Uterus (tissue), 4 donors: ENCODE results near the gene AMT. TPM values are rescaled to one million over a fixed set of nuclear protein-coding genes. Genes with fewer than 3 reads are reported as not detected.
"Not testable (repeated sequence)": the region's sequence is repeated elsewhere in the genome, so short reads cannot be mapped to it uniquely, and the experiment has no call there.

Experiments
- DNase-seq, 2 donors: peaks; one replicate each; pipeline ENCODE4 v3.0.0-alpha.2; 2019 to 2020
- H3K27ac ChIP-seq, 2 donors: fragments of 200-600 bp; sonication (generic); 1 replicate in 1 of 2; 2 replicates in 1 of 2; pipeline ENCODE4 v1.5.1; 2016 to 2018
- H3K27me3 ChIP-seq, 2 donors: fragments of 200-600 bp; sonication (generic); one replicate each; pipeline ENCODE4 v1.5.1; 2018 to 2019; ENCODE audit warnings: control low read depth in 1 of 2
- H3K36me3 ChIP-seq, 2 donors: fragments of 200-600 bp; sonication (generic); one replicate each; pipeline ENCODE4 v1.5.1; 2019; ENCODE audit warnings: control low read depth in 1 of 2
- H3K4me1 ChIP-seq, 2 donors: fragments of 200-600 bp; sonication (generic); one replicate each; pipeline ENCODE4 v1.5.1; 2018 to 2019; ENCODE audit warnings: control low read depth in 1 of 2
- H3K4me3 ChIP-seq, 2 donors: fragments of 200-600 bp; sonication (generic); 1 replicate in 1 of 2; 2 replicates in 1 of 2; pipeline ENCODE4 v1.5.1; 2018 to 2019; ENCODE audit warnings: mild to moderate bottlenecking in 1 of 2
- H3K9me3 ChIP-seq, 2 donors: fragments of 200-600 bp; sonication (generic); one replicate each; pipeline ENCODE4 v1.5.1; 2019; ENCODE audit warnings: control low read depth in 1 of 2
- CTCF ChIP-seq, 4 experiments: fragments of 200-600 bp in 2 of 4; fragments of 450-650 bp in 2 of 4; sonication (generic) in 2 of 4; IDR thresholded peaks; one replicate each; pipeline ENCODE4 v1.5.1; 2016 to 2019; ENCODE audit warnings: antibody characterized with exemption in 4 of 4, mild to moderate bottlenecking in 2 of 4, moderate library complexity in 1 of 4
- POLR2A ChIP-seq, 2 donors: fragments of 450-650 bp; IDR thresholded peaks; one replicate each; pipeline ENCODE4 v1.6.1; 2016; ENCODE audit warnings: antibody characterized with exemption in 2 of 2, mild to moderate bottlenecking in 1 of 2, moderate library complexity in 1 of 2
- intact Hi-C: fragments of 100-400 bp; cut with DNase I; formaldehyde crosslinking; loops from one replicate; pipeline ENCODE4 v1.15.1; 2023; ENCODE audit warnings: low total_unique reads
- total RNA-seq, 4 donors: library from RNA; depleted of rRNA in 3 of 4; stranded (reverse); fragments of >200 nt in 3 of 4; gene quantifications; one replicate each; pipeline versions ENCODE4 v1.1.0 to v1.2.4, GENCODE V29; 2014 to 2023
- donor health status: DM: yes; HTN: yes; CAD: no.

Gene AMT
- total RNA-seq, 4 donors from 2014 or later = 1.5 to 17.9 (median 14.0) TPM

- intact Hi-C loops = no loop called here
- peaks cover 0 to 14% of the 10 kb centered on the region in 2 donors for H3K4me1 ChIP-seq
- no peak overlapping the region for H3K4me3 ChIP-seq
Observed at GRCh38 chr3:49401766-49402165, 20.5 kb downstream of the AMT start.

GRCh38 chr3:49399461-49399860 is 22.8 kb downstream of the AMT start:
- H3K27me3 ChIP-seq = no peaks in the 10 kb centered on the region
- no peak overlapping the region for H3K27ac ChIP-seq
- no peaks in the 10 kb centered on the region for H3K9me3 ChIP-seq
- TF ChIP-seq CTCF (IDR thresholded peaks at IDR 0.05) = no peak
- H3K4me3 ChIP-seq = no peak overlapping the region
- DNase-seq = no peak
- H3K36me3 ChIP-seq = no peaks in the 10 kb centered on the region
- H3K4me1 ChIP-seq = peaks cover 0 to 7% of the 10 kb centered on the region in 2 donors
- intact Hi-C loops = no loop called here

More at GRCh38 chr3:49401766-49402165, 20.5 kb downstream of the AMT start:
- DNase-seq = no peak
- Histone ChIP-seq H3K36me3 (no peaks in the 10 kb centered on the region), H3K9me3 (no peaks in the 10 kb centered on the region), H3K27ac (no peak overlapping the region), H3K27me3 (no peaks in the 10 kb centered on the region)
- no peak for TF ChIP-seq CTCF (IDR thresholded peaks at IDR 0.05)
- no peak for TF ChIP-seq POLR2A (IDR thresholded peaks at IDR 0.05)

DNA sequence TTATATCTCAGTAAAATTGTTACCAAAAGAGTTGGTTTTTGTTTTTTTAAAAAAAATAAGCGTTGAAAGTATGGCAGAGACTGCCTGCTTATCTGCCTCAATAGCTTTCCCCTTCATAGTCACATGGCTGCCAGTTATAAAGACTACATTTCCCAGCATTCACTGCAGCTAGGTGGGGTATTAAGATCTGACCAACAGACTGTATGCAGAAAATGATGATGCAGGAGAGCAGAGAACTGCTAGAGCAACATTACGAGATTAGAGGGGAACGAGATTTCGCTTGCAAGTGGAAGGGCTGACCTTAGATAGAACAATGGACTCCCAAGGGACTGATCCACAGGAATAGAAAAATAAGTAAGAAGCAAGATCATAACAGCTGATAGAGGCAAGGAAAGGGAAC is 24.8 kb downstream of the AMT start:
- H3K27me3 ChIP-seq = no peaks in the 10 kb centered on the region
- no peak overlapping the region for H3K4me3 ChIP-seq
- intact Hi-C loops = no loop called here
- DNase-seq = no peak
- peak in 1 of 2 donors; percentile 13 for TF ChIP-seq POLR2A (IDR thresholded peaks at IDR 0.05)
- no peak for TF ChIP-seq CTCF (IDR thresholded peaks at IDR 0.05)
- peak overlapping the region in 1 of 2 donors; percentile 18 for H3K27ac ChIP-seq
- no peaks in the 10 kb centered on the region for H3K9me3 ChIP-seq
- no peaks in the 10 kb centered on the region for H3K36me3 ChIP-seq
- peaks cover 0 to 7% of the 10 kb centered on the region in 2 donors for H3K4me1 ChIP-seq

GRCh38 chr3:49391310-49391709 is 31.0 kb downstream of the AMT start:
- H3K4me3 ChIP-seq, DNase-seq, H3K27ac ChIP-seq, H3K36me3 ChIP-seq, H3K9me3 ChIP-seq, intact Hi-C loops, H3K4me1 ChIP-seq, H3K27me3 ChIP-seq: not testable (repeated sequence)

- intact Hi-C loops = no loop called here
- H3K36me3 ChIP-seq = no peaks in the 10 kb centered on the region
- H3K27ac ChIP-seq = no peak overlapping the region
- H3K27me3 ChIP-seq = no peaks in the 10 kb centered on the region
- H3K9me3 ChIP-seq = no peaks in the 10 kb centered on the region
- no peak for TF ChIP-seq CTCF (IDR thresholded peaks at IDR 0.05)
- TF ChIP-seq POLR2A (IDR thresholded peaks at IDR 0.05) = no peak
- DNase-seq = no peak
- H3K4me3 ChIP-seq = no peak overlapping the region
- H3K4me1 ChIP-seq = no peaks in the 10 kb centered on the region
Observed at GRCh38 chr3:49389297-49389696, 33.0 kb downstream of the AMT start.

GRCh38 chr3:49388289-49388820 is 33.9 kb downstream of the AMT start:
- Histone ChIP-seq H3K27ac (no peak overlapping the region), H3K4me1 (no peaks in the 10 kb centered on the region), H3K9me3 (no peaks in the 10 kb centered on the region), H3K36me3 (no peaks in the 10 kb centered on the region), H3K27me3 (no peaks in the 10 kb centered on the region), H3K4me3 (no peak overlapping the region)
- intact Hi-C loops = no loop called here
- DNase-seq = no peak
- no peak for TF ChIP-seq POLR2A (IDR thresholded peaks at IDR 0.05)
- TF ChIP-seq CTCF (IDR thresholded peaks at IDR 0.05) = no peak
